ENCODE measurements around the gene BTNL9. TPM values are rescaled to one million over a fixed set of nuclear protein-coding genes. Genes with fewer than 3 reads are reported as not detected.
"Not testable (repeated sequence)": the region's sequence is repeated elsewhere in the genome, so short reads cannot be mapped to it uniquely, and the experiment has no call there.

BTNL9 gene
- total RNA-seq, 2 experiments from 2014 or later = 162 to 219 TPM

GRCh38 chr5:181097759-181098491 lies 57.9 kb downstream of the BTNL9 start:
- H2AFZ ChIP-seq (ENCODE audit: low read length); BruUV-seq (replicated peaks); POLR2A ChIA-PET; CTCF ChIA-PET (ENCODE audit: unreplicated experiment); H3K79me2 ChIP-seq (ENCODE audit: insufficient read depth, low read depth, low read length); H3K4me3 ChIP-seq (ENCODE audit: low read depth, low read length, poor library complexity, severe bottlenecking); H3K27ac ChIP-seq (ENCODE audit: low read depth, low read length, poor library complexity, severe bottlenecking); DNase-seq (ENCODE audit: low spot score); H3K9me2 ChIP-seq (ENCODE audit: insufficient read depth, low read length); H3K4me1 ChIP-seq (ENCODE audit: insufficient read depth, low read length, poor library complexity, severe bottlenecking); H4K20me1 ChIP-seq (ENCODE audit: insufficient read depth, low read length); intact Hi-C loops (cut with micrococcal nuclease; ENCODE audit: unreplicated experiment); H3K36me3 ChIP-seq (ENCODE audit: insufficient read depth, low read length); H3K9me3 ChIP-seq (ENCODE audit: low read length); H3K4me2 ChIP-seq (ENCODE audit: low read length): not testable (repeated sequence)

DNA sequence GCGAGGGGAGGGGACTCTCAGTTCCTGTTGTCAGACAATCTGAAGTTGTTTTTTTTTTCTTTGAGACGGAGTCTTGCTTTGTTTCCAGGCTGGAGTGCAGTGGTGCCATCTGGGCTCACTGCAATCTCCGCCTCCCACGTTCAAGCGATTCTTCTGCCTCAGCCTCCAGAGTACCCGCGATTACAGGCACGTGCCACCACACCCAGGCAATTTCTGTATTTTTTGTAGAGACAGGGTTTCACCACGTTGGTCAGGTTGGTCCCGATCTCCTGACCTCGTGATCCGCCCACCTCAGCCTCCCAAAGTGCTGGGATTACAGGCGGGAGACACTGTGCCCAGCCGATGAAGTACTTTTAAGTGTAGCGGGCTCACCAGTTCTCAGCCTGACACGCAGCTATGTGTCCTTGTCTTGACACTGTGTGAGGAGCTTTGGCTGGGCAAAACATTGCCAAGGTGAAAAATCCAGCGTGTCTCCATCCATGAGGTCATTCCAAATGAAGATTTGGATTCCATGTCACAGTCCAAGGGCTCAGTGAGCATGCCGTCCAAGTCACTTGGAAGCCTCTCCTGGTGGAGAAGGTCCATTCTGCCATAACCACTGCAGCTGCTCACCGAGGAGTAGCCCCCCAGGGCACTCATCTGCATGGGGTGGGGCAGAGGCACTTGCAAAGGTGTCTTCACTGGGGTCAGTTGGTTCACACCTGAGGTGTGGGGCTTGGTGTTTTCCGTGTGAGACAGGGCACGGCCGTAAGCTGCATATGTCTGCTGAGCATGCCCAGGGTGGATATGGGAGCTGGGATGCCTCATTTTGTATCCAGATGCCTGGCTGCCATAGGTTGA lies 58.9 kb downstream of the BTNL9 start:
- intact Hi-C loops (cut with micrococcal nuclease; ENCODE audit: unreplicated experiment) = no loop called here
- Histone ChIP-seq H3K9me2 (ENCODE audit: insufficient read depth, low read length) (no peaks in the 10 kb centered on the region), H3K4me3 (ENCODE audit: low read depth, low read length, poor library complexity, severe bottlenecking) (no peak overlapping the region), H3K4me1 (ENCODE audit: insufficient read depth, low read length, poor library complexity, severe bottlenecking) (no peaks in the 10 kb centered on the region), H3K79me2 (ENCODE audit: insufficient read depth, low read depth, low read length) (no peaks in the 10 kb centered on the region), H3K27ac (ENCODE audit: low read depth, low read length, poor library complexity, severe bottlenecking) (no peak overlapping the region), H3K36me3 (ENCODE audit: insufficient read depth, low read length) (no peaks in the 10 kb centered on the region), H2AFZ (ENCODE audit: low read length) (no peak overlapping the region), H3K4me2 (ENCODE audit: low read length) (no peak overlapping the region), H4K20me1 (ENCODE audit: insufficient read depth, low read length) (no peaks in the 10 kb centered on the region), H3K9me3 (ENCODE audit: low read length) (no peaks in the 10 kb centered on the region)
- no TSS peak for BruUV-seq (replicated peaks)
- no peak for DNase-seq (ENCODE audit: low spot score)
- ChIA-PET CTCF (ENCODE audit: unreplicated experiment) (no interaction called here), POLR2A (interaction anchor here (0.6 kb wide), 1 partner anchor 104 kb away, joined by 3 read pairs; no protein-coding TSS in a partner anchor)
- TF ChIP-seq EZH2phosphoT487 (IDR thresholded peaks at IDR 0.05; ENCODE audit: borderline replicate concordance, low read depth, low read length) = no peak
- TF ChIP-seq, protein P1, sequence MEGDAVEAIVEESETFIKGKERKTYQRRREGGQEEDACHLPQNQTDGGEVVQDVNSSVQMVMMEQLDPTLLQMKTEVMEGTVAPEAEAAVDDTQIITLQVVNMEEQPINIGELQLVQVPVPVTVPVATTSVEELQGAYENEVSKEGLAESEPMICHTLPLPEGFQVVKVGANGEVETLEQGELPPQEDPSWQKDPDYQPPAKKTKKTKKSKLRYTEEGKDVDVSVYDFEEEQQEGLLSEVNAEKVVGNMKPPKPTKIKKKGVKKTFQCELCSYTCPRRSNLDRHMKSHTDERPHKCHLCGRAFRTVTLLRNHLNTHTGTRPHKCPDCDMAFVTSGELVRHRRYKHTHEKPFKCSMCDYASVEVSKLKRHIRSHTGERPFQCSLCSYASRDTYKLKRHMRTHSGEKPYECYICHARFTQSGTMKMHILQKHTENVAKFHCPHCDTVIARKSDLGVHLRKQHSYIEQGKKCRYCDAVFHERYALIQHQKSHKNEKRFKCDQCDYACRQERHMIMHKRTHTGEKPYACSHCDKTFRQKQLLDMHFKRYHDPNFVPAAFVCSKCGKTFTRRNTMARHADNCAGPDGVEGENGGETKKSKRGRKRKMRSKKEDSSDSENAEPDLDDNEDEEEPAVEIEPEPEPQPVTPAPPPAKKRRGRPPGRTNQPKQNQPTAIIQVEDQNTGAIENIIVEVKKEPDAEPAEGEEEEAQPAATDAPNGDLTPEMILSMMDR (conservative IDR thresholded peaks at IDR 0.05; ENCODE audit: low read length) = no peak

DNA sequence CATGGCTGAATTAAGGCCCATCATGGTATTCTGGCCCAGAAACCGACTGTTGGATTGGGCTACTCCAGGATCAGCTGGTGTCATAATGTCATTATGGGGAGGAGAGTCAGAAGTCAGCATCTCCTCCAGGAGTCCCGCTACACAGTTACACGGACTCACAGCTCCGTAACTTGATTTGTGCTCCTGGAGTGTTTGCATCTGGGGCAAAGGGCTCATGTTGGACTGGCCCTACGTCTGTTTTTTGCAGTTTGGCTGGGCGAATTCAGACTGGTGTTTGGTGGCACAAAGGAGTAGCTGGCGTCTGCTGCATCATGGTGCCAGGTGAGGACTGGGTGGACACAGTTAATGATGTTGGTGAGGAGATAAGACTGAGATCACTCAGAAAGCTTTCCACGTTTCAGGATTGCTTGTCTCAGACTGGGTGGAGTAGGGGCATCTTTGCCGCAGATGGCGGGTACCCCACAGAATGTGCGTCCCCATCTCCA lies 59.6 kb downstream of the BTNL9 start:
- Histone ChIP-seq H3K9me2 (ENCODE audit: insufficient read depth, low read length) (no peaks in the 10 kb centered on the region), H2AFZ (ENCODE audit: low read length) (no peak overlapping the region), H3K4me3 (ENCODE audit: low read depth, low read length, poor library complexity, severe bottlenecking) (no peak overlapping the region), H3K4me1 (ENCODE audit: insufficient read depth, low read length, poor library complexity, severe bottlenecking) (no peaks in the 10 kb centered on the region), H3K4me2 (ENCODE audit: low read length) (no peak overlapping the region), H4K20me1 (ENCODE audit: insufficient read depth, low read length) (no peaks in the 10 kb centered on the region), H3K27ac (ENCODE audit: low read depth, low read length, poor library complexity, severe bottlenecking) (no peak overlapping the region), H3K36me3 (ENCODE audit: insufficient read depth, low read length) (no peaks in the 10 kb centered on the region), H3K9me3 (ENCODE audit: low read length) (no peaks in the 10 kb centered on the region), H3K79me2 (ENCODE audit: insufficient read depth, low read depth, low read length) (no peaks in the 10 kb centered on the region)
- intact Hi-C loops (cut with micrococcal nuclease; ENCODE audit: unreplicated experiment) = no loop called here
- BruUV-seq (replicated peaks) = no TSS peak
- ChIA-PET POLR2A (no interaction called here), CTCF (ENCODE audit: unreplicated experiment) (interaction anchor here (0.6 kb wide), 1 partner anchor 51 kb away, joined by 4 read pairs; no protein-coding TSS in a partner anchor)
- DNase-seq (ENCODE audit: low spot score) = no peak
- no peak for TF ChIP-seq EZH2phosphoT487 (IDR thresholded peaks at IDR 0.05; ENCODE audit: borderline replicate concordance, low read depth, low read length)
- TF ChIP-seq, protein P1 (conservative IDR thresholded peaks at IDR 0.05; ENCODE audit: low read length) = no peak

Data from OCI-LY7 (cell line).